IPS DF 4.7 (cell line): ENCODE data around the gene ACTL7B.
"Not testable (repeated sequence)": the region's sequence is repeated elsewhere in the genome, so short reads cannot be mapped to it uniquely, and the experiment has no call there.

ENCODE experiments used
- DNase-seq: peaks from one replicate; pipeline ENCODE4 v3.0.0-alpha.2; 2013; ENCODE audit warnings: low spot score; ENCODE audit errors: extremely low read depth

Gene ACTL7B, protein sequence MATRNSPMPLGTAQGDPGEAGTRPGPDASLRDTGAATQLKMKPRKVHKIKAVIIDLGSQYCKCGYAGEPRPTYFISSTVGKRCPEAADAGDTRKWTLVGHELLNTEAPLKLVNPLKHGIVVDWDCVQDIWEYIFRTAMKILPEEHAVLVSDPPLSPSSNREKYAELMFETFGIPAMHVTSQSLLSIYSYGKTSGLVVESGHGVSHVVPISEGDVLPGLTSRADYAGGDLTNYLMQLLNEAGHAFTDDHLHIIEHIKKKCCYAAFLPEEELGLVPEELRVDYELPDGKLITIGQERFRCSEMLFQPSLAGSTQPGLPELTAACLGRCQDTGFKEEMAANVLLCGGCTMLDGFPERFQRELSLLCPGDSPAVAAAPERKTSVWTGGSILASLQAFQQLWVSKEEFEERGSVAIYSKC

DNA sequence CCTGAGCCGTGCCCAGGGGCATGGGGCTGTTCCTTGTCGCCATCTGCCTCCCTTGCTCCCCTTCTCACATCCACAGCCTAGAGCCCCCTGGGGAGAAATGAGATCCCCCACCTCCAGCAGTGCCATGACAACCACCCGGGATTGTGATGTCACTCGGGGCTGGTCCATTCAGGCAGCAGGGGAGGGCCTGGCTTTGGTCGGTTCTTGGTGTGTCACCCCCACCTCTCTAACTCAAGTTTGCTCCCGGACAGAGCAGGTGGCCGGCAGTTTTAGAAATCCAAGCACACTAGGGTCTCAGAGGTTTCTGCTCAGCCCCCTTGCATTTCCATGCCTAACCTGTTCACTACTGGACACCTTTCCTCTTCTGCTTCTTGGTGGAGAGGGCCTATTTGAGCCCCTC lies at the start of gene ACTL7B:
TSS of gene ACTL7B (minus strand) at position 99 of the 400 bp plus-strand sequence. CDS start at position 43, 56 bp downstream.
- no peak for DNase-seq

DNA sequence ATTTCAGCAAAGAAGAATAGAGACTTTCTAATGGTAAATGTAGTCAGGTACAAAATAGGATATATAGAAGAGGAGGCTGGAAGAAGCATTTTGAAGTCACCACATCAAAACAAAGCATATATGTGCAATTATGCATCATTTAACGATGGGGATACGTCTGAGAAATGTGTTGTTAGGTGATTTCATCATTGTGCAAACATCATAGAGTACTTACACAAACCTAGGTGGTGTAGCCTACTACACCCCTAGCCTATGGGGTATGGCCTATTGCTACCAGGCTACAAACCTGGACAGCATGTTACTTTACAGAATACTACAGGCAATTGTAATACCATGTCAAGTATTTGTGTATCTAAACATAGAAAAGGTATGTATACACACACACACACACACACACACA lies 49.7 kb upstream of the ACTL7B start:
- DNase-seq = no peak

DNA sequence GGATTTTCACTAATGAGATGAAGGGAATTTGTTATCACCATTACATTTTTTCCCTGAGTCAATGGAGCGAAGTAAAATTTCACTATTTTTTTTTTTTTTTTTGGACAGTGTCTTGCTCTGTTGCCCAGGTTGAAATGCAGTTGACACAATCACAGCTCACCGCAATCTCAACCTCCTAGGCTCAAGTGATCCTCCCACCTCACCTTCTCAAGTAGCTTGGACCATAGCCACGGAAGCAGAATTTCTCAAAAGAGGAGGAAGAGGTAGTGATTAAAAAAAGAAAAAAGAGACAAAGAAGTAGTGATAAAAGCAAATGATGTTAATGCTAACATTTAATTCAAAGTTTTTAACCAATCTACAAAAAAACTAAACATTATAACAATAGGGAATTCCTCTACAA lies 48.4 kb upstream of the ACTL7B start:
- no peak for DNase-seq

GRCh38 chr9:108903420-108904103 lies 47.8 kb upstream of the ACTL7B start:
- no peak for DNase-seq

GRCh38 chr9:108900176-108900575 lies 44.4 kb upstream of the ACTL7B start:
- DNase-seq = no peak

DNA sequence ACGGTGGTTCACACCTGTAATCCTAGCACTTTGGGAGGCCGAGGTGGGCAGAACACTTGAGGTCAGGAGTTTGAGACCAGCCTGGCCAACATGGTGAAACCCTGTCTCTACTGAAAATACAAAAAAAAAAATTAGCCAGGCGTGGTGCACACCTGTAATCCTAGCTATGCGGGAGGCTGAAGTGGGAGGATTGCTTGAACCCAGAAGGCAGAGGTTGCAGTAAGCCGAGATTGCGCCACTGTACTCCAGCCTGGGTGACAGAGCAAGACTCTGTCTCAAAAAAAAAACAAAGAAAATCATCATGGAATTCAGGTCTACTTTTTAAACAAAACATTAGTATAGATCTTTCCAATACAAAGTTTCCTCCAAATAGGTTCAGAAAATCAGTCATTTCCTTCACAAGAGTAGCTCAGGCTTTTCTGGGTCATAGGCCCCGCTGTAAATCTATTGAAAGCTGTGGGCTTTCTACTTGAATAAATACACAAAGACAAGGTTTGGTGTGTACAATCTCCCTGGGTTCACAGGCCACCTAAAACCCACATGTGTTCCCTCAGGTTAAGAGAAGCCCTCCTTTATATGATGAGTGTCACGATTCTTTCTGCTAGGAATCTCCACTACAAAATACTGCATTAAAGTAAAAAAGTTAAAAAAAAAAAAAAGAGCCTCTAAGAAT lies 43.4 kb upstream of the ACTL7B start:
- not testable (repeated sequence) for DNase-seq

- DNase-seq = no peak
Observed at GRCh38 chr9:108897324-108898096, 41.7 kb upstream of the ACTL7B start.

- no peak for DNase-seq
Observed at GRCh38 chr9:108894225-108894997, 38.6 kb upstream of the ACTL7B start.

DNA sequence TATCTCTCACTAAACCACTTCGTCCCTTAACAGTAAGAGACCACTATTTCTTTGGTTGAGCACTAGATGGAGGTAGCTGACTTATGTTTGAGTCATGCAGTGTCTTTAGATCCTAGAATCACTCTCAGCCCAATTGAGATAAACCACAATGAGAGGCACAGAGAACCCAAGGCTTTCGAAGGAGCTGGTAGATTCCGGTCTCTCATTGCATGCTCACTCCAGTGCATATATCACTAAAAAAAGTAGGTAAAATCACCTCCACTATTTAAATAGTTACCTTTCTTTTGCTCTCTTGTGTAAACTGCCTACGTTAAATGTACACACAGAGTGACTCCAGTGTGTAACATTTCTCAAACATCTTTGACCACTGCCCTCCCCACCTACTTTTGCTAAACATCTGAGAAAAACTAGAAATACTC lies 33.9 kb upstream of the ACTL7B start:
- DNase-seq = no peak

- not testable (repeated sequence) for DNase-seq
Observed at GRCh38 chr9:108886594-108887271, 30.9 kb upstream of the ACTL7B start.

- DNase-seq = no peak
Observed at GRCh38 chr9:108885643-108886348, 30.0 kb upstream of the ACTL7B start.

- no peak for DNase-seq
Observed at GRCh38 chr9:108884701-108885100, 28.9 kb upstream of the ACTL7B start.

DNA sequence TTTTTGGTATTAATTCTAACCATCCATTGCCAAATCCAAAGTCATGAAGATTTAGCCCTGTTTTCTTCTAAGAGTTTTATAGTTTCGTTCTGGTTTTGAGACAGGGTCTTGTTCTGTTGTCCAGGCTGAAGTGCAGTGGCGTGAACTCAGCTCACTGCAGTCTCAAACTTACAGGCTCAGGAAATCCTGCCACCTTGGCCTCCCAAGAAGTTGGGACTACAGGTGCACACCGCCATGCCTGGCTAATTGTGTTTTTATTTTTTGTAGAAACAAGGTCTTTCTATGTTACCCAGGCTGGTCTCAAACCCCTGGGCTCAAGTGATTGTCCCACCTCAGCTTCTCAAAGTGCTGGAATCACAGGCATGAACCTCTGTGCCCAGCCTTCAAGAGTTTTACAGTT lies 27.3 kb upstream of the ACTL7B start:
- no peak for DNase-seq

DNA sequence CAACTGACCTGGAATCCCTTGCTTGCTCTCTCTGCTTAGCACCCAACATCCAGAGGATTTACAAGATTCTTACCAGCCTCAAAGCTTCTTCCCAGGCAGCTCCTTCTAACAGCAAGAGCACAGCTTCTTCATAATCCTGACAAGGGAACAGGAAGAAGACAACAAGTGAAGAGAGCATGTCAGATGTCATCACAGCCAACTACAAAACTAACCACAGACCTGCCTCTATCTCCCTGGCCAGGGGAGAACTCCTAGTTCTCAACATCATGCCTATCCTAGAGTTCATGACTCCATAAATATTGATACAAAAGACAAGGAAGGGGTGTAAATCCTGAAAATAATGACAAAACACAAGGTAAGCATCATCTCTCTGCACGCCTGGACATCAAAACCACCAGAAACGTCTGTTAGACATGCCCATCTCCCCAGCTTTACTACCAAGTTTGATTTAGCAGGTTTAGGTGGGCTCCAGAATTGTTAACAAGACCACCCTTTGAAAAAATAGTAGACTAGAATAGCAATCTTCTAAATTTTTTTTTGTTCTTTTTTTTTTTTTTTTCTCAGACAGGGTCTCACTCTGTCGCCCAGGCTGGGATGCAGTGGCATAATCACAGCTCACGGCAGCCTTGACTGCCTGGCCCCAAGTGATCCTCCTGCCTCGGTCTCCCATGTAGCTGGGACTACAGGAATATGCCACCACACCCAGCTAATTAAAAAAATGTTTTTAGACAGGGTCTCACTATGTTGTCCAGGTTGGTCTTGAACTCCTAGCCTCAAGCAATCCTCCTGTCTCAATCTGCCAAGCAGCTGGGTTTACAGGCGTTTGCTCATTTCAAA lies 26.5 kb upstream of the ACTL7B start:
- DNase-seq = no peak

- DNase-seq = no peak
Observed at GRCh38 chr9:108880738-108881316, 25.0 kb upstream of the ACTL7B start.

GRCh38 chr9:108877524-108877923 lies 21.7 kb upstream of the ACTL7B start:
- no peak for DNase-seq

DNA sequence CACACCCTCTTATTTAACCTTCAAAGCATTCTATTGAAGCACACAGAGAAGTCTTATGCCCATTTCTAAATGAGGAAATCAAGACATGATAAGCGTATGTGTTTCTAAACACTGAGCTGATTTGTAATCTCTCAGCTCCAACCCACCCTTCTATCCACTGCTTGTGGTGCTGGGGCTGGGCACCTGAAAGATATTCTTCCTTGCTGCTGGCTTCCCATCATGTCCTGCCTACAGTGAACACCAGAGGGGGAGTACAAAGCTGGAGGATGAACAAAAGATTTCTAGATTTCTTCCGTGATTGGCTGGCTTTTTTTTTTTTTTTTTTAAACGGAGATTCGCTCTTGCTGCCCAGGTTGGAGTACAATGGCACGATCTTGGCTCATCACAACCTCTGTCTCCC lies 20.6 kb upstream of the ACTL7B start:
- no peak for DNase-seq
